Frontal cortex (tissue), 4 donors: ENCODE results near the gene DMD. TPM values are rescaled to one million over a fixed set of nuclear protein-coding genes. Genes with fewer than 3 reads are reported as not detected.
"Not testable (repeated sequence)": the region's sequence is repeated elsewhere in the genome, so short reads cannot be mapped to it uniquely, and the experiment has no call there.

Experiments used
- DNase-seq, 2 donors: peaks; one replicate each; pipeline ENCODE4 v3.0.0; 2012; ENCODE audit warnings: low spot score in 2 of 2
- FAIRE-seq: peaks from 2 replicates; lab custom pipeline; 2012; peaks lifted over from hg19 to GRCh38; lab: Jason Lieb, UNC
- total RNA-seq: library from RNA; depleted of rRNA; stranded (reverse); fragments of >200 nt; gene quantifications from one replicate; pipeline ENCODE4 v1.2.3, GENCODE V29; 2014
- donor health status: control.
- donor health status: control.
- donor health status: control.

The DMD gene
- total RNA-seq, 1 donor from 2014 or later: 56.7 TPM

- no peak for DNase-seq
- no peak for FAIRE-seq
These were observed 502.8 kb downstream of the DMD start for GRCh38 chrX:32708542-32708941.

GRCh38 chrX:32705385-32705784 lies 506.0 kb downstream of the DMD start:
- FAIRE-seq, DNase-seq: not testable (repeated sequence)

- DNase-seq: no peak
- FAIRE-seq: no peak
These were observed 524.0 kb downstream of the DMD start for GRCh38 chrX:32687379-32687778.

GRCh38 chrX:32678487-32678886 lies 532.9 kb downstream of the DMD start:
- no peak for DNase-seq
- no peak for FAIRE-seq

- no peak for DNase-seq
- FAIRE-seq: no peak
These were observed 538.2 kb downstream of the DMD start for GRCh38 chrX:32673193-32673592.

GRCh38 chrX:32662516-32662915 lies 548.8 kb downstream of the DMD start:
- FAIRE-seq (no peak), DNase-seq (no peak)

- DNase-seq (no peak), FAIRE-seq (no peak)
These were observed 566.7 kb downstream of the DMD start for GRCh38 chrX:32644476-32645245.

- FAIRE-seq (no peak), DNase-seq (no peak)
These were observed 569.1 kb downstream of the DMD start for GRCh38 chrX:32642283-32642682.

GRCh38 chrX:32618154-32618553 lies 593.2 kb downstream of the DMD start:
- no peak for FAIRE-seq

GRCh38 chrX:32614707-32615106 lies 596.6 kb downstream of the DMD start:
- FAIRE-seq (no peak), DNase-seq (no peak)

More at GRCh38 chrX:32618154-32618553, 593.2 kb downstream of the DMD start:
- DNase-seq: no peak

- FAIRE-seq (no peak), DNase-seq (no peak)
These were observed 612.2 kb downstream of the DMD start for GRCh38 chrX:32599156-32599555.

- no peak for DNase-seq
- FAIRE-seq: no peak
These were observed 612.6 kb downstream of the DMD start for GRCh38 chrX:32598707-32599106.

GRCh38 chrX:32597777-32598176 lies 613.6 kb downstream of the DMD start:
- DNase-seq (no peak), FAIRE-seq (no peak)

- DNase-seq (no peak), FAIRE-seq (no peak)
These were observed 618.6 kb downstream of the DMD start for GRCh38 chrX:32592786-32593185.

GRCh38 chrX:32591589-32591988 lies 619.8 kb downstream of the DMD start:
- FAIRE-seq (no peak), DNase-seq (no peak)

GRCh38 chrX:32582729-32583128 lies 628.6 kb downstream of the DMD start:
- DNase-seq (no peak), FAIRE-seq (no peak)

- DNase-seq: no peak
- FAIRE-seq: no peak
These were observed 634.5 kb downstream of the DMD start for GRCh38 chrX:32576885-32577284.

GRCh38 chrX:32572644-32573043 lies 638.7 kb downstream of the DMD start:
- DNase-seq (no peak), FAIRE-seq (no peak)

- FAIRE-seq (no peak), DNase-seq (no peak)
These were observed 639.8 kb downstream of the DMD start for GRCh38 chrX:32571579-32571978.

GRCh38 chrX:32562261-32562660 lies 649.1 kb downstream of the DMD start:
- FAIRE-seq (no peak), DNase-seq (no peak)

- DNase-seq: no peak
- no peak for FAIRE-seq
These were observed 666.2 kb downstream of the DMD start for GRCh38 chrX:32545101-32545500.

GRCh38 chrX:32538554-32538953 lies 672.8 kb downstream of the DMD start:
- FAIRE-seq: no peak
- DNase-seq: no peak
